IMR-90 (cell line): ENCODE data around the gene SLC6A9. TPM values are rescaled to one million over a fixed set of nuclear protein-coding genes. Genes with fewer than 3 reads are reported as not detected.

Experiments used
- ATAC-seq: fragments of 200-7000 bp; cut with Tn5 transposase; 2 replicates; pipeline ENCODE4 v1.9.1; 2020; ENCODE audit warnings: low read depth, mild to moderate bottlenecking, moderate library complexity
- BruUV-seq: library from RNA; stranded (reverse); fragments of 400-500 nt; replicated peaks from 2 replicates; lab custom pipeline; 2021; lab: Mats Ljungman, UMichigan
- CTCF ChIA-PET: fragments of 300-600 bp; formaldehyde crosslinking; extraction: SDS; loops from one replicate; lab custom pipeline; 2021; ENCODE audit warnings: antibody characterized with exemption; lab: Yijun Ruan, JAX
- POLR2A ChIA-PET: fragments of 300-600 bp; sonication (Branson Sonifier 250); formaldehyde crosslinking; loops from one replicate; lab custom pipeline; 2022; ENCODE audit warnings: antibody characterized with exemption; ENCODE audit not compliant: unreplicated experiment; lab: Charles Lee
- DNase-seq: peaks from one replicate; pipeline ENCODE4 v3.0.0; 2013
- H2AFZ ChIP-seq: replicated peaks from 2 replicates; pipeline ENCODE3; 2013; ENCODE audit warnings: low read length, mild to moderate bottlenecking; ENCODE audit not compliant: poor library complexity
- H2AK5ac ChIP-seq: 2 replicates; pipeline ENCODE4 v1.6.1; 2013; ENCODE audit warnings: low read depth, low read length, inconsistent platforms
- H2AK9ac ChIP-seq: replicated peaks from 2 replicates; pipeline ENCODE3; 2013; ENCODE audit warnings: mild to moderate bottlenecking, low read depth, low read length, moderate library complexity; ENCODE audit not compliant: poor library complexity
- H2BK120ac ChIP-seq: 2 replicates; pipeline ENCODE4 v1.6.1; 2013; ENCODE audit warnings: low read depth, low read length, inconsistent platforms
- H2BK15ac ChIP-seq: 3 replicates; pipeline ENCODE4 v1.6.1; 2013; ENCODE audit warnings: low read depth, low read length, inconsistent platforms
- H2BK20ac ChIP-seq: 2 replicates; pipeline ENCODE4 v1.6.1; 2013; ENCODE audit warnings: low read depth, mild to moderate bottlenecking, inconsistent platforms, low read length, moderate library complexity
- H2BK5ac ChIP-seq: 2 replicates; pipeline ENCODE4 v1.6.1; 2013; ENCODE audit warnings: mild to moderate bottlenecking, low read depth, low read length, inconsistent platforms; ENCODE audit not compliant: poor library complexity, severe bottlenecking
- H3K14ac ChIP-seq: replicated peaks from 2 replicates; pipeline ENCODE4 v1.6.1; 2013; ENCODE audit warnings: low read depth, low read length, inconsistent platforms
- H3K18ac ChIP-seq: 2 replicates; pipeline ENCODE4 v1.6.1; 2013; ENCODE audit warnings: low read depth, low read length, control low read depth
- H3K23ac ChIP-seq: 2 replicates; pipeline ENCODE4 v1.6.1; 2013; ENCODE audit warnings: low read depth, low read length, inconsistent platforms
- H3K27ac ChIP-seq: 2 replicates; pipeline ENCODE4 v1.5.1; 2013; ENCODE audit warnings: mild to moderate bottlenecking, control low read depth, low read length; ENCODE audit not compliant: insufficient read depth
- H3K27me3 ChIP-seq: 2 replicates; pipeline ENCODE4 v1.6.1; 2013; ENCODE audit warnings: low read length; ENCODE audit not compliant: control insufficient read depth, insufficient read depth
- H3K36me3 ChIP-seq: 2 replicates; pipeline ENCODE4 v1.6.1; 2013; ENCODE audit warnings: low read length, mixed read lengths; ENCODE audit not compliant: control insufficient read depth, insufficient read depth
- H3K4ac ChIP-seq: 2 replicates; pipeline ENCODE4 v1.6.1; 2013; ENCODE audit warnings: low read depth, low read length, inconsistent platforms
- H3K4me1 ChIP-seq: 2 replicates; pipeline ENCODE4 v1.6.1; 2013; ENCODE audit warnings: low read length, mixed read lengths; ENCODE audit not compliant: control insufficient read depth, insufficient read depth
- H3K4me2 ChIP-seq: 2 replicates; pipeline ENCODE4 v1.6.1; 2013; ENCODE audit warnings: low read depth, mild to moderate bottlenecking, control low read depth, low read length, moderate library complexity
- H3K4me3 ChIP-seq: 2 replicates; pipeline ENCODE4 v1.5.1; 2013; ENCODE audit warnings: low read depth, mild to moderate bottlenecking, control low read depth, low read length, moderate library complexity; ENCODE audit not compliant: insufficient read depth
- H3K56ac ChIP-seq: 2 replicates; pipeline ENCODE4 v1.6.1; 2013; ENCODE audit warnings: low read length, inconsistent platforms; ENCODE audit not compliant: insufficient read depth; ENCODE audit errors: extremely low read depth
- H3K79me1 ChIP-seq, 2 experiments: 2 replicates each; pipeline ENCODE4 v1.6.1; 2013; ENCODE audit warnings: low read length in 2 of 2, inconsistent platforms in 1 of 2, low read depth in 1 of 2
- H3K9ac ChIP-seq: 2 replicates; pipeline ENCODE4 v1.6.1; 2013; ENCODE audit warnings: low read depth, low read length, control low read depth
- H3K9me1 ChIP-seq: 2 replicates; pipeline ENCODE4 v1.6.1; 2013; ENCODE audit warnings: low read length, inconsistent platforms; ENCODE audit not compliant: insufficient read depth
- H3K9me3 ChIP-seq: 2 replicates; pipeline ENCODE4 v1.6.1; 2013; ENCODE audit warnings: low read length; ENCODE audit not compliant: control insufficient read depth, insufficient read depth
- H4K20me1 ChIP-seq: 2 replicates; pipeline ENCODE4 v1.6.1; 2013; ENCODE audit warnings: low read length, inconsistent platforms; ENCODE audit not compliant: insufficient read depth
- H4K5ac ChIP-seq: 2 replicates; pipeline ENCODE4 v1.6.1; 2013; ENCODE audit warnings: mild to moderate bottlenecking, low read depth, low read length, control low read depth
- H4K8ac ChIP-seq, 2 experiments: 2 replicates each; pipeline ENCODE4 v1.6.1; 2013; ENCODE audit warnings: low read depth in 2 of 2, low read length in 2 of 2, control low read depth in 1 of 2, inconsistent platforms in 1 of 2
- H4K91ac ChIP-seq: 2 replicates; pipeline ENCODE4 v1.6.1; 2013; ENCODE audit warnings: low read depth, low read length, inconsistent platforms; ENCODE audit not compliant: insufficient read depth
- BHLHE40 ChIP-seq: fragments of 150-350 bp; IDR thresholded peaks from 2 replicates; pipeline ENCODE4 v1.6.1; 2016; ENCODE audit warnings: mild to moderate bottlenecking, low read depth, low read length
- CTCF ChIP-seq: conservative IDR thresholded peaks from 2 replicates; pipeline ENCODE4 v1.5.1; 2012; ENCODE audit warnings: mild to moderate bottlenecking, low read depth, low read length, improper control_type of control experiment
- MAFK ChIP-seq: IDR thresholded peaks from 2 replicates; pipeline ENCODE4 v1.6.1; 2012; ENCODE audit warnings: low read depth, low read length, improper control_type of control experiment
- NFE2L2 ChIP-seq: fragments of 150-350 bp; IDR thresholded peaks from 2 replicates; pipeline ENCODE4 v1.6.1; 2016; ENCODE audit warnings: low read depth, mild to moderate bottlenecking, low read length
- POLR2A ChIP-seq: IDR thresholded peaks from 2 replicates; pipeline ENCODE4 v1.6.1; 2012; ENCODE audit warnings: mild to moderate bottlenecking, low read depth, low read length
- RCOR1 ChIP-seq: IDR thresholded peaks from 2 replicates; pipeline ENCODE4 v1.6.1; 2012; ENCODE audit warnings: mild to moderate bottlenecking, low read length, improper control_type of control experiment; ENCODE audit not compliant: insufficient replicate concordance
- USF2 ChIP-seq: fragments of 150-350 bp; IDR thresholded peaks from 2 replicates; pipeline ENCODE4 v1.6.1; 2017; ENCODE audit warnings: mild to moderate bottlenecking, antibody characterized with exemption, low read length, low read depth
- WGBS, 2 experiments: methylation state at CpG; one replicate each; pipeline versions ENCODE4 v1.1.5 to v1.1.7; 2013; ENCODE audit warnings: missing lambda C conversion rate in 2 of 2; ENCODE audit not compliant: insufficient read length in 1 of 2; ENCODE audit errors: extremely low coverage in 2 of 2; 5-methylcytosine and 5-hydroxymethylcytosine counted together
- dilution Hi-C: fragments of 300-500 bp; cut with HindIII; formaldehyde crosslinking; loops from one replicate; pipeline ENCODE4 v1.14.3; 2018; ENCODE audit warnings: low sequenced_read_pairs; ENCODE audit not compliant: unreplicated experiment
- in situ Hi-C: fragments of 300-500 bp; cut with MboI; formaldehyde crosslinking; loops from 3 replicates; pipeline ENCODE4 v1.14.3; 2019; ENCODE audit warnings: low sequenced_read_pairs, inconsistent platforms, mixed read lengths
- intact Hi-C: fragments of 100-400 bp; cut with micrococcal nuclease; formaldehyde crosslinking; loops from 2 replicates; pipeline ENCODE4 v1.10.0; 2022
- polyA plus RNA-seq, 3 experiments: library from polyadenylated mRNA; depleted of rRNA; stranded (reverse); fragments of >200 nt; gene quantifications; 2 replicates each; pipeline ENCODE4 v1.2.3, GENCODE V29; 2012; ENCODE audit warnings: low replicate concordance in 1 of 3
- total RNA-seq: library from RNA; depleted of rRNA; stranded (reverse); fragments of >200 nt; gene quantifications from 2 replicates; pipeline ENCODE4 v1.2.3, GENCODE V29; 2012

The SLC6A9 gene
- total and polyA plus RNA-seq, 2 of the 4 experiments (the other 2 are of a cell fraction): 2.0 to 6.6 TPM

- H4K5ac ChIP-seq: no peak overlapping the region
- ChIA-PET CTCF (no interaction called here), POLR2A (no interaction called here)
- no peak overlapping the region for H3K14ac ChIP-seq
- H4K20me1 ChIP-seq: peaks cover 12% of the 10 kb centered on the region
- H2BK120ac ChIP-seq: no peak overlapping the region
- H3K9ac ChIP-seq: no peak overlapping the region
- H3K56ac ChIP-seq: no peak overlapping the region
- intact Hi-C loops: no loop called here
- no peak overlapping the region for H2AK9ac ChIP-seq
- H3K4me3 ChIP-seq: no peak overlapping the region
- no peak overlapping the region for H2AK5ac ChIP-seq
- H4K8ac ChIP-seq: no peak overlapping the region
- H3K9me3 ChIP-seq: no peaks in the 10 kb centered on the region
- no peaks in the 10 kb centered on the region for H3K27me3 ChIP-seq
- H2AFZ ChIP-seq: no peak overlapping the region
- no peak overlapping the region for H2BK15ac ChIP-seq
- no peak overlapping the region for H3K27ac ChIP-seq
- H4K91ac ChIP-seq: no peak overlapping the region
- in situ Hi-C loops: loop anchor here (25.0 kb wide), 1 partner anchor 434 kb away; the partner anchor contains the start of gene PTPRF
- H3K4ac ChIP-seq: no peak overlapping the region
- peaks cover 21 to 33% of the 10 kb centered on the region in 2 experiments; a peak in 3 of 4 replicates for H3K79me1 ChIP-seq
- H2BK5ac ChIP-seq: no peak overlapping the region
- H3K23ac ChIP-seq: no peak overlapping the region
- 100% methylated on average over 6 of the region's 17 CpGs; no CpG with 5 or more reads in 1 of the 2 experiments for WGBS, 2 experiments
- peaks cover 12% of the 10 kb centered on the region for H3K36me3 ChIP-seq
- H3K4me2 ChIP-seq: no peak overlapping the region
- no TSS peak for BruUV-seq
- ATAC-seq (no peak), DNase-seq (no peak)
- TF ChIP-seq MAFK (no peak), CTCF (no peak), RCOR1 (no peak), BHLHE40 (no peak), NFE2L2 (no peak), POLR2A (no peak), USF2 (no peak)
- H3K4me1 ChIP-seq: peaks cover 5% of the 10 kb centered on the region
- no peak overlapping the region for H2BK20ac ChIP-seq
- no peak overlapping the region for H3K18ac ChIP-seq
- dilution Hi-C loops: no loop called here
- H3K9me1 ChIP-seq: peaks cover 19% of the 10 kb centered on the region
These were observed 59.8 kb downstream of the SLC6A9 start for GRCh38 chr1:43971336-43971980.
